Lung (tissue), 12 donors: ENCODE results near the gene TEX2. TPM values are rescaled to one million over a fixed set of nuclear protein-coding genes. Genes with fewer than 3 reads are reported as not detected.

Experiments used
- ATAC-seq: fragments of 200-7000 bp; cut with Tn5 transposase; one replicate; pipeline ENCODE4 v1.9.1; 2020; ENCODE audit warnings: moderate number of reproducible peaks; ENCODE audit not compliant: insufficient read depth, low FRiP score
- DNase-seq, 3 donors: peaks; one replicate each; pipeline ENCODE4 v3.0.0-alpha.2; 2013 to 2017
- H3K27ac ChIP-seq, 2 donors: one replicate each; pipeline ENCODE4 v1.5.1; 2013; ENCODE audit warnings: mild to moderate bottlenecking in 2 of 2, moderate library complexity in 2 of 2, control low read depth in 1 of 2, inconsistent platforms in 1 of 2, low read depth in 1 of 2, low read length in 1 of 2
- H3K27me3 ChIP-seq, 3 donors: one replicate each; pipeline ENCODE4 v1.5.1; 2013; ENCODE audit warnings: low read length in 2 of 3; ENCODE audit not compliant: control insufficient read depth in 3 of 3, insufficient read depth in 3 of 3
- H3K36me3 ChIP-seq, 4 donors: one replicate each; pipeline ENCODE4 v1.5.1; 2013; ENCODE audit warnings: low read length in 4 of 4, mild to moderate bottlenecking in 1 of 4, moderate library complexity in 1 of 4; ENCODE audit not compliant: control insufficient read depth in 4 of 4, insufficient read depth in 4 of 4
- H3K4me1 ChIP-seq, 5 donors: one replicate each; pipeline ENCODE4 v1.5.1; 2013; ENCODE audit warnings: low read length in 5 of 5, mild to moderate bottlenecking in 2 of 5, moderate library complexity in 1 of 5; ENCODE audit not compliant: control insufficient read depth in 5 of 5, insufficient read depth in 5 of 5
- H3K4me3 ChIP-seq: one replicate; pipeline ENCODE4 v1.5.1; 2013; ENCODE audit warnings: mild to moderate bottlenecking, control low read depth, moderate library complexity
- H3K9ac ChIP-seq, 2 donors: one replicate each; pipeline ENCODE4 v1.5.1; 2013; ENCODE audit warnings: low read length in 2 of 2, control low read depth in 1 of 2; ENCODE audit not compliant: insufficient read depth in 1 of 2
- H3K9me3 ChIP-seq, 4 donors: one replicate each; pipeline ENCODE4 v1.5.1; 2013; ENCODE audit warnings: low read length in 3 of 4, mild to moderate bottlenecking in 1 of 4, moderate library complexity in 1 of 4; ENCODE audit not compliant: control insufficient read depth in 4 of 4, insufficient read depth in 3 of 4
- WGBS, 2 donors: extraction: QIAGEN DNeasy Blood & Tissue Kit; methylation state at CpG; one replicate each; pipeline ENCODE4 v1.1.7; 2013; 5-methylcytosine and 5-hydroxymethylcytosine counted together
- polyA plus RNA-seq, 2 donors: library from polyadenylated mRNA; stranded (reverse); fragments of 200-250 nt; gene quantifications; one replicate each; pipeline ENCODE4 v1.2.1, GENCODE V29; 2013
- total RNA-seq, 2 donors: library from RNA; depleted of rRNA in 1 of 2; stranded (reverse); fragments of >200 nt in 1 of 2; gene quantifications; one replicate each; pipeline ENCODE4 v1.2.1, GENCODE V29; 2014 to 2021
- TF ChIP-seq, protein P1 (sequence below): IDR thresholded peaks from 2 replicates; pipeline ENCODE4 v1.5.1; 2012; ENCODE audit warnings: mild to moderate bottlenecking; ENCODE audit errors: control extremely low read depth, extremely low read depth
- donor health status: control.
- donor health status: control.
- donor health status: Bipolar disorder and iron deficiency.
- donor health status: healthy.
- donor health status: DM: yes; HTN: yes; CAD: no.

TEX2 gene
- total and polyA plus RNA-seq, 4 donors: 10.0 to 42.8 (median 28.8) TPM

DNA sequence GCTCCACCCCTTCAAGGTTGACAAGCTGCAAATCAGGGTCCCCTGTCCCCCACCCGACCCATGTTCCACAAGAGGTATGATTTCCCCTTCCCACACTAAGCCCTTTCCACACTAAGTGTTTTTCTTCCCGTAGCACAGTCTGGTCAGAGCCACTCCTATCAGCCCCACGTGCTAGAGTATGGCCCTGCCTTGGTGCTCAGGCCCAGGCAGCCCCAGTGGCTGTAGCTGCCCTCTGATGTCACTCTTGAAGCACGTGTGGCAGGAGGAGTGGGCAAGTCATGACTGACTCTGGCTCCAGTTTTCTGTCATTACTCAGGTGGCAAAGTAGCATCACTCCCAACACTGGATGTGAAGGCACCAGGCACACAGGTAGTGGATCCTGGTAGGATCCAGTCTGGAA is 97.7 kb downstream of the TEX2 start:
- no peak overlapping the region for H3K4me3 ChIP-seq
- H3K27me3 ChIP-seq: no peaks in the 10 kb centered on the region
- H3K4me1 ChIP-seq: peaks cover 0 to 6% (median 0%) of the 10 kb centered on the region in 5 donors
- H3K9me3 ChIP-seq: no peaks in the 10 kb centered on the region
- peaks cover 0 to 13% (median 5%) of the 10 kb centered on the region in 4 donors for H3K36me3 ChIP-seq
- 93 to 96% methylated on average over 4 of the region's 4 CpGs for WGBS, 2 donors
- DNase-seq (no peak), ATAC-seq (no peak)
- no peak overlapping the region for H3K9ac ChIP-seq
- H3K27ac ChIP-seq: no peak overlapping the region
- TF ChIP-seq, protein P1, sequence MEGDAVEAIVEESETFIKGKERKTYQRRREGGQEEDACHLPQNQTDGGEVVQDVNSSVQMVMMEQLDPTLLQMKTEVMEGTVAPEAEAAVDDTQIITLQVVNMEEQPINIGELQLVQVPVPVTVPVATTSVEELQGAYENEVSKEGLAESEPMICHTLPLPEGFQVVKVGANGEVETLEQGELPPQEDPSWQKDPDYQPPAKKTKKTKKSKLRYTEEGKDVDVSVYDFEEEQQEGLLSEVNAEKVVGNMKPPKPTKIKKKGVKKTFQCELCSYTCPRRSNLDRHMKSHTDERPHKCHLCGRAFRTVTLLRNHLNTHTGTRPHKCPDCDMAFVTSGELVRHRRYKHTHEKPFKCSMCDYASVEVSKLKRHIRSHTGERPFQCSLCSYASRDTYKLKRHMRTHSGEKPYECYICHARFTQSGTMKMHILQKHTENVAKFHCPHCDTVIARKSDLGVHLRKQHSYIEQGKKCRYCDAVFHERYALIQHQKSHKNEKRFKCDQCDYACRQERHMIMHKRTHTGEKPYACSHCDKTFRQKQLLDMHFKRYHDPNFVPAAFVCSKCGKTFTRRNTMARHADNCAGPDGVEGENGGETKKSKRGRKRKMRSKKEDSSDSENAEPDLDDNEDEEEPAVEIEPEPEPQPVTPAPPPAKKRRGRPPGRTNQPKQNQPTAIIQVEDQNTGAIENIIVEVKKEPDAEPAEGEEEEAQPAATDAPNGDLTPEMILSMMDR: no peak

DNA sequence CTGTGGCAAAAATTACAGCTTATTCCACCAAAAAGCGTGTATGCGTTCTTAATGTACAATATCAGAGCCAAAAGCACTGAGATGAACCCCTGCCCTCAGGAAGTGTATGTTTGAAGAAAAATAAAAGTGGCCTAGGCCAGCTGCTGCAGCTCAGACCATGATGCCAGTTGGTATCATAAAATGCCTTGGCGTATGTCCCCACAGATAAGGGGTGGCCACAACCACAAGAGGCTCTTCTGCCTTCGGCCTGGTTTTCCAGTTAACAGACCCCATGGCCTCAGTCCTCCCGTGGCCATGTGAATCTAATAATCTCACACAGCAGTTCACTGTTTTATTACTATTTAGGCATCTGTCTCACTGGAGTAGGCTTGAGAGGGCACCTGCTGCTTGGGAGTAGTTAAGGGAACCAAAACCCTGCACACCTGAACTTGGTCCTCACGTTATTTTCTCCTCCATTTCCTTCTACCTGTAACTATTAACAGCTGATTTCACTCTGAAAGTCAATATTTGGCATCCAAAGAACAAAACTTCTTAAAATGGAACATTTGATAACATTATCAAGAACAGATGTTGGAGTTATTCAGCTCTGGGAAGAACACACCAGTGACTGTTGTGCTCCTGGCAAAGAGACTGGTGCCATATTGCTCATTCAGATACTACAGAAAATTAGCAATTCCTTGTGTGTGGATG is 98.3 kb downstream of the TEX2 start:
- no peaks in the 10 kb centered on the region for H3K27me3 ChIP-seq
- H3K9me3 ChIP-seq: no peaks in the 10 kb centered on the region
- H3K4me3 ChIP-seq: no peak overlapping the region
- no peak for DNase-seq
- TF ChIP-seq, protein P1: no peak
- 94 to 95% methylated on average over 6 of the region's 6 CpGs for WGBS, 2 donors
- H3K9ac ChIP-seq: no peak overlapping the region
- H3K4me1 ChIP-seq: peaks cover 0 to 6% (median 0%) of the 10 kb centered on the region in 5 donors
- no peak overlapping the region for H3K27ac ChIP-seq
- no peak for ATAC-seq
- H3K36me3 ChIP-seq: peaks cover 0 to 11% (median 3%) of the 10 kb centered on the region in 4 donors

DNA sequence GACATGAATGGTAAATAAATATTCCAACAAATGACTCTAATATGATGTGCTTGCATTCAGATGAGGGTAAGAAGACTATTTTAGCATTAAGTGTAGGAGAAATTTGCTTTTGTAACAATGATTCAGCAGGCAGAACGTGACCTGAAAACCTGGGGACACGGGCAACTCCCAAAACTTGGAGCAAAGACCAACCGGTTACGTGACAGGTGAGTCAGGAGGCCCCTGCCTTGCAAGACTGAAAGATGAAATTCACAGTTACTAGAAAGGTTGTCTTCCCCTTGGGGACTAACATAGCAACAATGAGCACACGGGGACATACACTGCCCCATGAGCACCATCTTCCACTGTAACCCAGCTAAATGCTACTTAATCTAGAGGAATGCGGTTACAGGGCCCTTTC is 99.6 kb downstream of the TEX2 start:
- no peak overlapping the region for H3K27ac ChIP-seq
- TF ChIP-seq, protein P1: no peak
- no peak overlapping the region for H3K4me3 ChIP-seq
- no peaks in the 10 kb centered on the region for H3K9me3 ChIP-seq
- H3K36me3 ChIP-seq: peaks cover 0 to 15% (median 3%) of the 10 kb centered on the region in 4 donors
- peaks cover 0 to 14% (median 10%) of the 10 kb centered on the region in 5 donors for H3K4me1 ChIP-seq
- DNase-seq: no peak
- no peak overlapping the region for H3K9ac ChIP-seq
- no peaks in the 10 kb centered on the region for H3K27me3 ChIP-seq
- no peak for ATAC-seq
- 80% methylated on average over 6 of the region's 6 CpGs for WGBS, 2 donors
